GM18508 (cell line): ENCODE measurements around the gene ARG2.

ENCODE experiments used
- ATAC-seq: cut with Tn5 transposase; IDR thresholded peaks from one replicate; pipeline ENCODE4 v1.9.1; 2021; ENCODE audit warnings: moderate number of reproducible peaks; ENCODE audit not compliant: insufficient read depth, unreplicated experiment

The ARG2 gene

GRCh38 chr14:67630186-67630585 lies 10.5 kb downstream of the ARG2 start:
- no peak for ATAC-seq

GRCh38 chr14:67630938-67631337 lies 11.2 kb downstream of the ARG2 start:
- ATAC-seq, result no peak

GRCh38 chr14:67633451-67634147 lies 13.9 kb downstream of the ARG2 start:
- ATAC-seq, result no peak

DNA sequence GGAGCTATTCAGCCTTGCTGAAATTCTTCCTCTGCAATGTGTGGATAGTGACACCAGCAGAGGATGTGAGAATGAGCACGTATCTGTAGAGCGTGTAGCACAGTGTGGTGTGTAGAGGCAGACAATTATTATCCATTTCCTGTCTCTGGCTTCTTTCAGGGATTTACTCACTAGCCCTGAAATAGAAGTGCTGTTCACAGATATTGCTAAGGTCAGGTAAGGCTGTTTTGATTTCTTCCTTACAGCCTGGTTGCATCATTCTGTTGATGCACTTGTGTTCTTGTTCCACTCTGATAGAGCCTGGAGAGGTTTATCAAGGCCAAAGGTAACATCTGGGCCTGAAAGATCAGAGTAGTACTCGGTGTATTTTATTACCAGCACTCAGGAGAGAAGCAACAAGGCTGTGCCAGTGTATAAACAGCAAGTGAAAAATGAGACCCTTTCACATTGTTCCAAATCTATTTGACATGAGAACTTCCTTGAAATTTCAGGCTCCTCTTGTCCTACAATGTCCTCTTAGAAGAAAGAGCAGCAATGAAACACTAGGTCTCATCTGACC lies 16.7 kb downstream of the ARG2 start:
- no peak for ATAC-seq

DNA sequence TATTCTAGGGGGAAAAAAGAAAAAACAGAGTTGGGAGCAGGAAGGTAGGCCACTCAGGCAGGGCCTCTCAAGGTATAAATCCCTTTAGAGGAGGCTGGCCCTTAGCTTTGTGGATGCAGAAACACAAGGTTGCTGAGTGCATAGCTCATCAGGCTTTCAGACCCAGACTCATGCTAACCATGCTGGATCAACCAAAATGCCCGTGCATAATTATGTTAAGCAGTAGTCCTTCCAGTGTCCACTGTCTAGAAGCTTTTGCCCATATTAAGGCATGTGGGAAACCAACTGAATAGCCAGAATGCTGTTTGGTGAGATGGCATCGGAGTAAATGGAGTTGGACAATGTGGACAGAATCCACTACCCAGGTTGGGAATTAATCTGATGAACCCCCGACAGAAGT lies 18.9 kb downstream of the ARG2 start:
- no peak for ATAC-seq

DNA sequence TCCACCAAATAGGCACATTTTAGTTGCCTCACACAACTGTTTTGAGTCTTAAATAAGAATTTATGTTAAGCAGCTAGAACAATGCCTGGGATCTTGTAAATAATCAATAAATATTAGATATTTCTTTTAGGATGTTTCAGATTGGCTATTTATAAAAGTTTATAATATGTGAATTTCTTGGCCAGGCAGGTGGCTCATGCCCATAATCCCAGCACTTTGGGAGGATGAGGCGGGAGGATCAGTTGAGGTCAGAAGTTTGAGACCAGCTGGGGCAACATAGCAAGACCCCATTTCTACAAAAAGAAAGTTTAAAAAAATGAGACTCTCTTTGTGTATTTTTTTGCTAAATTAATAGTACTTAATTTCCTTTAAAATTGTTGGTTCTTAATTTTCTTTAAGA lies 21.8 kb downstream of the ARG2 start:
- no peak for ATAC-seq

DNA sequence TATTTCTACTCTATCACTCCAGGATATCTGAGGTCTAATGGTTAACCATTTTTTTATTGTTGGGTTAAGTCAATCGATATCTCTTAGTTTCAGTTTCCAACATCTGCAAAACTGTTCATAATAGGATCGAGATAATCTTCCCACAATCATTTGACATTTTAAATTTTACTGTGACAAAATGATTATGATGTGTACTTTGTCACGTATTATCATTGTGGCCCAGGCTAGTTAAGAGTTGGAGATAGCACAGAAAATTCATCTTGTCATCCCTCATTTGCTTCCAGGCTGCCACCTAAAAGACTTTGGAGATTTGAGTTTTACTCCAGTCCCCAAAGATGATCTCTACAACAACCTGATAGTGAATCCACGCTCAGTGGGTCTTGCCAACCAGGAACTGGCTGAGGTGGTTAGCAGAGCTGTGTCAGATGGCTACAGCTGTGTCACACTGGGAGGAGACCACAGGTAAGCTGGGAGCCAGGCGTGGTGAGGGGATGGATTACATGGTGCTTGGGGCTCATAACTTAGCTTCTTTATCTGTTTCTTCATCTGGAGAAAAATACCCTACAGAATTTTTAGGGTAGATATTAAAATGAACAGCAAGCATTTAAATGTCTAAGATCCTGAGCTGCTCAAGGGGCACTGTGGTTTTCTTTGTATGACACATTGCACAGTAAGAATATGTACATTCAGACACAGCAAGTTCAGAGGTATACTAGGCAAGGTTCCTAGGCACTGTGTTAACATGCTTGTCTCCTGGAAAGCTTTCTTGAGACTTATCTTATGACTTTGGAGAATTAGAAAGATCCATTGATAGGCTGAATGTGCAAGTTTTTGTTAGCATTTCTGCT lies 22.4 kb downstream of the ARG2 start:
- no peak for ATAC-seq

- no peak for ATAC-seq
These were observed 24.0 kb downstream of the ARG2 start for GRCh38 chr14:67643713-67644112.

DNA sequence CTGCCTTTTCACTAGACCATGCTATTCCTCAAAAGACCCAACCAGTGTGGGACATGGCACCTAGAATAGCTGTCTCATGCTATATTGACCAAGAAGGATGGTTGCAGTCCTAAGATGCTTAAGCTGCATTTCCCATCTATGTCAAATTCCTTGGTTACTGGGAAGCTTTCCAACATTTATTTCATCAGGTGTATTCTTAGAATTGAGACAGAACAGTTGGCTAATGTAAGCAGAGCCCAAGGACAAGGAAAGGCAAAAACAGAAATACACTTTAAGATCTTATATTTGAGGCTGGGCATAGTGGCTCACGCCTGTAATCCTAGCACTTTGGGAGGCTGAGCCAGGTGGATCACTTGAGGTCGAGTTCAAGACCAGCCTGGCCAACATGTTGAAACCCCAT lies 24.7 kb downstream of the ARG2 start:
- no peak for ATAC-seq

DNA sequence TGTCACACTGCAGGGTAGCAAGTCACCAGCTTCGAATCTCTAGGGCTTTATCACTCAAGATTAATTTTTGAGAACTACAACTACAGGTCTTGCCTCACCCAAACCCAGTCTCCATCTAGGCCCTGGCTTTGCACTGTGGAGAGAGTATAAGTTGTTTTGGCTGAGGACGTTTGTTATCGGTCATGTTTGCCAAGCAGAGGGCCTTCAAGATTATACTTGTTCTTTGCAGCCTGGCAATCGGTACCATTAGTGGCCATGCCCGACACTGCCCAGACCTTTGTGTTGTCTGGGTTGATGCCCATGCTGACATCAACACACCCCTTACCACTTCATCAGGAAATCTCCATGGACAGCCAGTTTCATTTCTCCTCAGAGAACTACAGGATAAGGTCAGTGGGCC lies 25.7 kb downstream of the ARG2 start:
- no peak for ATAC-seq

GRCh38 chr14:67646131-67646530 lies 26.4 kb downstream of the ARG2 start:
- ATAC-seq, result no peak

- no peak for ATAC-seq
These were observed 30.4 kb downstream of the ARG2 start for GRCh38 chr14:67650151-67650550.

DNA sequence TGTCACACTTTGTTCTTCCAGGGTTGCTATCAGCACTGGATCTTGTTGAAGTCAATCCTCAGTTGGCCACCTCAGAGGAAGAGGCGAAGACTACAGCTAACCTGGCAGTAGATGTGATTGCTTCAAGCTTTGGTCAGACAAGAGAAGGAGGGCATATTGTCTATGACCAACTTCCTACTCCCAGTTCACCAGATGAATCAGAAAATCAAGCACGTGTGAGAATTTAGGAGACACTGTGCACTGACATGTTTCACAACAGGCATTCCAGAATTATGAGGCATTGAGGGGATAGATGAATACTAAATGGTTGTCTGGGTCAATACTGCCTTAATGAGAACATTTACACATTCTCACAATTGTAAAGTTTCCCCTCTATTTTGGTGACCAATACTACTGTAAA lies 31.0 kb downstream of the ARG2 start:
- ATAC-seq, result no peak

- ATAC-seq, result no peak
These were observed 32.5 kb downstream of the ARG2 start for GRCh38 chr14:67652189-67652588.

DNA sequence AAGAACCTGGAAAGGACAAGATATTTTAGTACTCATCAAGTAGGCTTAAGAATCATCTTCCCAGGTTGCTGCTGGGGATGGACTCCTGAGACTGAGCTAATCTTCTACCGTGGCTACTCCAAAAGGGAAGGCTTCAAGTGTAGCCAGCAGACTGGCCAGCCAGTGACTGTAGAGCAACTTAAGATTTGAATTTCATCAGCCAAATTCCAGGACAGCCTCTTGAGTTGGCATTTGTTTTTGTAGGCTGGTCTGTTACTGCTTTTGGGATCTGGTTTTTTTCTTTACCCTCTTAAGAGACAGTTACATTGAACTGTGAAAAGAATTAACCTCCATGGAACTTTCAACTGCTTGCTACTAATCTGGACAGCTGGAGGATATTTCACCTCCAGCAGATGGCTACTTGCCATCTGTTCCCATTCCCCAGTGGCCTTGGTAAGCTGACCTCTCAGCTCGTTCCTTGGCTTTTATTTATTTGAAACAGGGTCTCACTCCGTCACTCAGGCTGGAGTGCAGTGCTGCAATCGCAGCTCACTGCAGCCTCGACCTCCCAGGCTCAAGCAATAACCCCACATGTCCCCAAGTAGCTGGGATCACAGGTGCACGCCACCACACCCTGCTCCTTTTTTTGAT lies 34.0 kb downstream of the ARG2 start:
- ATAC-seq, result no peak

DNA sequence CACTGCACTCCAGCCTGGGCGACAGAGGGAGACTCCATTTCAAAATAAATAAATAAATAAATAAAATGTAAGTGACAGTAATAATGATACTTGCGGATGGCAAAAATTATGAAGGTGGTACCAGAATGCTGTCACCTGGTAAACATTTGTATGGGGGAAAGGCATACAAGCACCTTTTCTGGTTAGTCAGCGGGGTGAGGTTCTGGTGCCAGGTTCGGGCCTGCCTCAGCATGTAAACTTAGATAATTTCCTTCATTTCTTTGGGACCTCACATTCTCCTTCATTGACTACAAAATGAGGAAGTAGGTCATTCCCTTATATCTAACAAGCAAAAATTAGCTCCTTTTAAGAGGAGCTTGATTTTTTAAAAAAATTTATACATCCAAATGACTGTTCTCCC lies 43.9 kb downstream of the ARG2 start:
- ATAC-seq, result no peak

GRCh38 chr14:67665868-67666267 lies 46.1 kb downstream of the ARG2 start:
- no peak for ATAC-seq

DNA sequence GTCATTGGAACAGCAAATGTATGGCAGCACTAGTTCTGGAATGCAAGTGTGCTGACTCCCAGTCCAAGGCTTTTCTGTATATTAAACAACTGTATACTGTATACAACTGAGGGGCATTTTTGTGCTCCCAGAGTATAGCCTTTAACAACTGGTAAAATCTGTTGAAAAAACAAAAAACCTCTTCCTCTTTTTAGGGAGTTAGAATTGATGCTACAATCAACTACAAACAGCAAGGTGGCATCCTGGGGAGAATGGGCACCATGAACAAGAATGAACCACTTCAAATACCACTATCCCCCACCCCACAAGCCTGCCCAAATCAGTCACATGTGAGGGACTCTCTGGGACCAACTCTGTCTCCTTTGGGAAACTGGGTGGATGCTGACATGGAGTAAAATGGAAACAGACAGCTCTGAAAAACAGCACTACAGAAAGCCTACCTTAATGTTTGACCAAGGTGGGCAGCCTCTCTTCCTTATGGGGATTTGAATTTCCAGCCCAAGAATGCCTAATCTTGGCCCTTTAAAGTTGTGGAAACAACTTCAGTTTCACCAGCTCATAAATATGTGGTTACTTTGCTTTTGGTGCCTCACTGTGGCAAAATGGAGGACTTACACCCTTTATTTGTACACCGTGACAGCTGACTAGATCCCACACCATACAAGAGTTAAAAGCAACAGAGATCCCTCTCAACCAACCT lies 47.2 kb downstream of the ARG2 start:
- no peak for ATAC-seq

DNA sequence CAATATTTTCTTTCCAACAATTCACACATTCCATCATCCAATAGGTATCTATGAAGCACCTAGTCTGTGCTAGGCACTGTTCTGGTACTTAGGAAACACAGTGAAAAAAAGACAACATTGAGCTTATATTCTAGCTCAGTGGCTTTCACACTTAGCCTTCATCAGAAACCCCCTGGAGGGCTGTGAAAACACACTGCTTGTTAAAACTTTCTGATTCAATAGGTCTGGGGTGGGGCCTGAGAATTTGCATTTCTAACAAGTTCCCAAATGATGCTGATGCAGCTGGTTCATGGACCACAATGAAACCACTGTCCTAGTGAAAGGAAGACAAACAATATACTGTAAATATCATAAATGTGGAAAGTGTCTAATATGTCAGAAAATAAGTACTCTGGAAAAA lies 48.8 kb downstream of the ARG2 start:
- no peak for ATAC-seq

GRCh38 chr14:67673451-67673850 lies 53.7 kb downstream of the ARG2 start:
- ATAC-seq, result no peak

- ATAC-seq, result no peak
These were observed 54.4 kb downstream of the ARG2 start for GRCh38 chr14:67674139-67674479.
